ENCODE data around the gene CDH5. TPM values are rescaled to one million over a fixed set of nuclear protein-coding genes. Genes with fewer than 3 reads are reported as not detected.
"Not testable (repeated sequence)": the region's sequence is repeated elsewhere in the genome, so short reads cannot be mapped to it uniquely, and the experiment has no call there.

The CDH5 gene
- total and polyA plus RNA-seq, 4 donors = 1.5 to 97.5 (median 20.9) TPM

- DNase-seq; ATAC-seq (ENCODE audit: low FRiP score); H3K4me3 ChIP-seq (ENCODE audit: low read length in 2 of 2); H3K4me1 ChIP-seq (ENCODE audit: control insufficient read depth in 1 of 2, insufficient read depth in 2 of 2, low read length in 2 of 2); H3K27ac ChIP-seq (ENCODE audit: low read depth in 1 of 2, low read length in 2 of 2); H3K9me3 ChIP-seq (ENCODE audit: control insufficient read depth, low read length); H3K27me3 ChIP-seq (ENCODE audit: control insufficient read depth in 1 of 2, insufficient read depth in 2 of 2, low read length in 1 of 2); H3K36me3 ChIP-seq (ENCODE audit: control insufficient read depth in 1 of 2, insufficient read depth in 2 of 2, low read length in 1 of 2); intact Hi-C loops (cut with DNase I): not testable (repeated sequence)
- 99 to 100% methylated on average over 2 of the region's 2 CpGs for WGBS, 2 donors
These were observed 35.0 kb upstream of the CDH5 start for GRCh38 chr16:66331464-66331863.

- H3K27ac ChIP-seq (ENCODE audit: low read depth in 1 of 2, low read length in 2 of 2) = no peak overlapping the region
- H3K36me3 ChIP-seq (ENCODE audit: control insufficient read depth in 1 of 2, insufficient read depth in 2 of 2, low read length in 1 of 2) = no peaks in the 10 kb centered on the region
- no peak overlapping the region for H3K4me3 ChIP-seq (ENCODE audit: low read length in 2 of 2)
- peaks cover 4% of the 10 kb centered on the region for H3K9me3 ChIP-seq (ENCODE audit: control insufficient read depth, low read length)
- DNase-seq (no peak), ATAC-seq (ENCODE audit: low FRiP score) (no peak)
- intact Hi-C loops (cut with DNase I) = no loop called here
- no peaks in the 10 kb centered on the region for H3K4me1 ChIP-seq (ENCODE audit: control insufficient read depth in 1 of 2, insufficient read depth in 2 of 2, low read length in 2 of 2)
- no peaks in the 10 kb centered on the region for H3K27me3 ChIP-seq (ENCODE audit: control insufficient read depth in 1 of 2, insufficient read depth in 2 of 2, low read length in 1 of 2)
- 93% methylated on average over 15 of the region's 15 CpGs for WGBS, 2 donors
These were observed 33.6 kb upstream of the CDH5 start for GRCh38 chr16:66332634-66333610.

GRCh38 chr16:66334853-66335574 is 31.5 kb upstream of the CDH5 start:
- ATAC-seq (ENCODE audit: low FRiP score) (no peak), DNase-seq (no peak)
- H3K9me3 ChIP-seq (ENCODE audit: control insufficient read depth, low read length) = peaks cover 4% of the 10 kb centered on the region
- 83 to 85% methylated on average over 4 of the region's 4 CpGs for WGBS, 2 donors
- H3K4me1 ChIP-seq (ENCODE audit: control insufficient read depth in 1 of 2, insufficient read depth in 2 of 2, low read length in 2 of 2) = no peaks in the 10 kb centered on the region
- no peaks in the 10 kb centered on the region for H3K36me3 ChIP-seq (ENCODE audit: control insufficient read depth in 1 of 2, insufficient read depth in 2 of 2, low read length in 1 of 2)
- no peak overlapping the region for H3K27ac ChIP-seq (ENCODE audit: low read depth in 1 of 2, low read length in 2 of 2)
- no peaks in the 10 kb centered on the region for H3K27me3 ChIP-seq (ENCODE audit: control insufficient read depth in 1 of 2, insufficient read depth in 2 of 2, low read length in 1 of 2)
- intact Hi-C loops (cut with DNase I) = no loop called here
- no peak overlapping the region for H3K4me3 ChIP-seq (ENCODE audit: low read length in 2 of 2)

- intact Hi-C loops (cut with DNase I) = no loop called here
- WGBS, 2 donors = 34% methylated on average over 8 of the region's 8 CpGs
- Histone ChIP-seq H3K4me1 (ENCODE audit: control insufficient read depth in 1 of 2, insufficient read depth in 2 of 2, low read length in 2 of 2) (no peaks in the 10 kb centered on the region), H3K27me3 (ENCODE audit: control insufficient read depth in 1 of 2, insufficient read depth in 2 of 2, low read length in 1 of 2) (no peaks in the 10 kb centered on the region), H3K36me3 (ENCODE audit: control insufficient read depth in 1 of 2, insufficient read depth in 2 of 2, low read length in 1 of 2) (no peaks in the 10 kb centered on the region), H3K9me3 (ENCODE audit: control insufficient read depth, low read length) (peaks cover 4% of the 10 kb centered on the region), H3K4me3 (ENCODE audit: low read length in 2 of 2) (no peak overlapping the region), H3K27ac (ENCODE audit: low read depth in 1 of 2, low read length in 2 of 2) (no peak overlapping the region)
- ATAC-seq (ENCODE audit: low FRiP score) = no peak
- DNase-seq = no peak
These were observed 30.7 kb upstream of the CDH5 start for GRCh38 chr16:66335704-66336329.

GRCh38 chr16:66337463-66338188 is 28.9 kb upstream of the CDH5 start:
- H3K4me1 ChIP-seq (ENCODE audit: control insufficient read depth in 1 of 2, insufficient read depth in 2 of 2, low read length in 2 of 2) = no peaks in the 10 kb centered on the region
- peaks cover 4% of the 10 kb centered on the region for H3K9me3 ChIP-seq (ENCODE audit: control insufficient read depth, low read length)
- intact Hi-C loops (cut with DNase I) = no loop called here
- no peak overlapping the region for H3K4me3 ChIP-seq (ENCODE audit: low read length in 2 of 2)
- no peak for ATAC-seq (ENCODE audit: low FRiP score)
- no peak overlapping the region for H3K27ac ChIP-seq (ENCODE audit: low read depth in 1 of 2, low read length in 2 of 2)
- 79 to 84% methylated on average over 9 of the region's 9 CpGs for WGBS, 2 donors
- DNase-seq = peak in 1 of 2 donors; percentile 3
- H3K27me3 ChIP-seq (ENCODE audit: control insufficient read depth in 1 of 2, insufficient read depth in 2 of 2, low read length in 1 of 2) = no peaks in the 10 kb centered on the region
- H3K36me3 ChIP-seq (ENCODE audit: control insufficient read depth in 1 of 2, insufficient read depth in 2 of 2, low read length in 1 of 2) = no peaks in the 10 kb centered on the region

- Histone ChIP-seq H3K27ac (ENCODE audit: low read depth in 1 of 2, low read length in 2 of 2) (no peak overlapping the region), H3K9me3 (ENCODE audit: control insufficient read depth, low read length) (no peaks in the 10 kb centered on the region), H3K27me3 (ENCODE audit: control insufficient read depth in 1 of 2, insufficient read depth in 2 of 2, low read length in 1 of 2) (no peaks in the 10 kb centered on the region), H3K4me1 (ENCODE audit: control insufficient read depth in 1 of 2, insufficient read depth in 2 of 2, low read length in 2 of 2) (no peaks in the 10 kb centered on the region), H3K4me3 (ENCODE audit: low read length in 2 of 2) (no peak overlapping the region), H3K36me3 (ENCODE audit: control insufficient read depth in 1 of 2, insufficient read depth in 2 of 2, low read length in 1 of 2) (no peaks in the 10 kb centered on the region)
- intact Hi-C loops (cut with DNase I) = no loop called here
- DNase-seq (no peak), ATAC-seq (ENCODE audit: low FRiP score) (no peak)
- 79 to 81% methylated on average over 9 of the region's 9 CpGs for WGBS, 2 donors
These were observed 24.1 kb upstream of the CDH5 start for GRCh38 chr16:66342294-66342900.

GRCh38 chr16:66344533-66345145 is 21.9 kb upstream of the CDH5 start:
- Histone ChIP-seq H3K9me3 (ENCODE audit: control insufficient read depth, low read length) (no peaks in the 10 kb centered on the region), H3K27ac (ENCODE audit: low read depth in 1 of 2, low read length in 2 of 2) (no peak overlapping the region), H3K4me1 (ENCODE audit: control insufficient read depth in 1 of 2, insufficient read depth in 2 of 2, low read length in 2 of 2) (no peaks in the 10 kb centered on the region), H3K36me3 (ENCODE audit: control insufficient read depth in 1 of 2, insufficient read depth in 2 of 2, low read length in 1 of 2) (no peaks in the 10 kb centered on the region), H3K27me3 (ENCODE audit: control insufficient read depth in 1 of 2, insufficient read depth in 2 of 2, low read length in 1 of 2) (no peaks in the 10 kb centered on the region), H3K4me3 (ENCODE audit: low read length in 2 of 2) (no peak overlapping the region)
- ATAC-seq (ENCODE audit: low FRiP score) (no peak), DNase-seq (peak in 1 of 2 donors; percentile 11)
- intact Hi-C loops (cut with DNase I) = no loop called here
- 64 to 69% methylated on average over 14 of the region's 14 CpGs for WGBS, 2 donors

Data from aorta (tissue), 5 donors.